ENCODE measurements around the gene KRT9. TPM values are rescaled to one million over a fixed set of nuclear protein-coding genes. Genes with fewer than 3 reads are reported as not detected.

Gene KRT9
- total and polyA plus RNA-seq, 10 of the 15 experiments (the other 5 are each of a cell fraction or from before 2014, with no cell fraction given): not detected

DNA sequence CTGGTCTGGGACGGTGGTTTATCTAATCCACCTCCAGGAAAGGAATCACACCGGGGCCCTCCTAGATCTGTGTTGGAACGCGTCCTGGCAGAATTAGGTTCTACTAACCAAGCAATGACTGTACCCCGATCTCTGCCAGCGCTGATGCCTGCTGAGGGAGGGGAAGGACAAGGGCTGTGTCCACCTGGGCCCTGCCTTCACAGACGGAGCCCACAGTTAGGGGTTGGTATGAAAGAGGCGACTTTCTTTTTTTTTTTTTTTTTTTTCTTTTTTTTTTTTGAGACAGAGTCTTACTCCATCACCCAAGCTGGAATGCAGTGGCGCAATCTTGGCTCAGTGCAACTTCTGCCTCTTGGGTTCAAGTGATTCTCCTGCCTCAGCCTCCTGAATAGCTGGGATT is 33.9 kb downstream of the KRT9 start:
- ATAC-seq: no peak

More for the DNA sequence above, 33.9 kb downstream of the KRT9 start:
- Histone ChIP-seq H3K4me1 (ENCODE audit: control insufficient read depth, insufficient read depth, low read length) (no peaks in the 10 kb centered on the region), H3K79me2 (ENCODE audit: control insufficient read depth, insufficient read depth, low read length) (no peaks in the 10 kb centered on the region), H3K4me2 (ENCODE audit: control insufficient read depth, insufficient read depth) (no peak overlapping the region), H3K4me3 (no peak overlapping the region), H3K9me3 (replicated peaks; ENCODE audit: control insufficient read depth, insufficient read depth, low read length) (no peaks in the 10 kb centered on the region), H2AFZ (ENCODE audit: control insufficient read depth, low read depth, low read length) (no peak overlapping the region), H3K27ac (ENCODE audit: control insufficient read depth, insufficient read depth) (no peak overlapping the region), H3K9ac (ENCODE audit: control insufficient read depth, insufficient read depth, low read length) (no peak overlapping the region), H3K27me3 (replicated peaks in 1 of 2; ENCODE audit: control insufficient read depth in 2 of 2, insufficient read depth in 2 of 2, low read length in 1 of 2) (peaks cover 0 to 2% of the 10 kb centered on the region in 2 experiments; a peak in 2 of 4 replicates), H3K36me3 (ENCODE audit: control insufficient read depth in 2 of 2, insufficient read depth in 2 of 2, low read length in 1 of 2) (no peaks in the 10 kb centered on the region), H4K20me1 (ENCODE audit: control insufficient read depth, insufficient read depth) (no peaks in the 10 kb centered on the region)
- intact Hi-C loops (cut with micrococcal nuclease; ENCODE audit: unreplicated experiment): no loop called here
- BruUV-seq (replicated peaks): no TSS peak
- FAIRE-seq (no peak), DNase-seq (ENCODE audit: low read depth, low spot score) (no peak)
- 39% methylated on average over 9 of the region's 9 CpGs for WGBS (ENCODE audit: insufficient coverage, insufficient replicate concordance, low lambda C conversion rate, missing lambda C conversion rate)
- in situ Hi-C loops (cut with MboI): no loop called here
- ChIA-PET RAD21 (ENCODE audit: unreplicated experiment) (no interaction called here), POLR2A (no interaction called here), SMC1A (ENCODE audit: uncharacterized antibody, unreplicated experiment) (no interaction called here), CTCF (no interaction called here)
- TF ChIP-seq JUND (IDR thresholded peaks at IDR 0.05; ENCODE audit: low read depth, low read length): no peak
- TF ChIP-seq ELK1 (IDR thresholded peaks at IDR 0.05; ENCODE audit: low read depth, low read length): no peak
- TF ChIP-seq, protein P1, sequence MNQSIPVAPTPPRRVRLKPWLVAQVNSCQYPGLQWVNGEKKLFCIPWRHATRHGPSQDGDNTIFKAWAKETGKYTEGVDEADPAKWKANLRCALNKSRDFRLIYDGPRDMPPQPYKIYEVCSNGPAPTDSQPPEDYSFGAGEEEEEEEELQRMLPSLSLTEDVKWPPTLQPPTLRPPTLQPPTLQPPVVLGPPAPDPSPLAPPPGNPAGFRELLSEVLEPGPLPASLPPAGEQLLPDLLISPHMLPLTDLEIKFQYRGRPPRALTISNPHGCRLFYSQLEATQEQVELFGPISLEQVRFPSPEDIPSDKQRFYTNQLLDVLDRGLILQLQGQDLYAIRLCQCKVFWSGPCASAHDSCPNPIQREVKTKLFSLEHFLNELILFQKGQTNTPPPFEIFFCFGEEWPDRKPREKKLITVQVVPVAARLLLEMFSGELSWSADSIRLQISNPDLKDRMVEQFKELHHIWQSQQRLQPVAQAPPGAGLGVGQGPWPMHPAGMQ (IDR thresholded peaks at IDR 0.05; ENCODE audit: borderline replicate concordance): no peak
